H1 (cell line): ENCODE results near the gene CCDC15. TPM values are rescaled to one million over a fixed set of nuclear protein-coding genes. Genes with fewer than 3 reads are reported as not detected.

Source experiments
- CTCF ChIA-PET: fragments of 300-600 bp; sonication (Branson Sonifier 250); formaldehyde crosslinking; loops from one replicate; lab custom pipeline; 2021; ENCODE audit not compliant: partially characterized antibody; lab: Charles Lee
- POLR2A ChIA-PET: fragments of 300-600 bp; sonication (Branson Sonifier 250); formaldehyde crosslinking; loops from one replicate; lab custom pipeline; 2021; ENCODE audit warnings: inconsistent platforms; ENCODE audit not compliant: partially characterized antibody; lab: Charles Lee
- DNase-seq, 2 experiments: peaks; one replicate each; pipeline versions ENCODE4 v3.0.0 to v3.0.0-alpha.2; 2010 to 2022; ENCODE audit warnings: low spot score in 2 of 2, low read depth in 1 of 2, mixed read lengths in 1 of 2
- FAIRE-seq: peaks from 2 replicates; lab custom pipeline; 2011; peaks lifted over from hg19 to GRCh38; lab: Jason Lieb, UNC
- H2AFZ ChIP-seq: 2 replicates; pipeline ENCODE4 v1.8.1; 2012; ENCODE audit warnings: low read length, inconsistent platforms
- H2AK5ac ChIP-seq: 2 replicates; pipeline ENCODE4 v1.6.1; 2013; ENCODE audit warnings: low read depth, low read length
- H2BK120ac ChIP-seq: replicated peaks from 2 replicates; pipeline ENCODE3; 2013; ENCODE audit warnings: low read depth, low read length, inconsistent platforms
- H2BK12ac ChIP-seq: 2 replicates; pipeline ENCODE4 v1.6.1; 2013; ENCODE audit warnings: low read depth, low read length
- H2BK15ac ChIP-seq: 2 replicates; pipeline ENCODE4 v1.6.1; 2013; ENCODE audit warnings: low read length
- H2BK20ac ChIP-seq: 2 replicates; pipeline ENCODE4 v1.6.1; 2013; ENCODE audit warnings: low read length
- H2BK5ac ChIP-seq: 2 replicates; pipeline ENCODE4 v1.6.1; 2013; ENCODE audit warnings: low read depth, low read length
- H3K14ac ChIP-seq: 2 replicates; pipeline ENCODE4 v1.6.1; 2013; ENCODE audit warnings: inconsistent platforms; ENCODE audit not compliant: insufficient read length
- H3K18ac ChIP-seq: 2 replicates; pipeline ENCODE4 v1.6.1; 2013; ENCODE audit warnings: low read length; ENCODE audit errors: extremely low read depth
- H3K23ac ChIP-seq: 2 replicates; pipeline ENCODE4 v1.6.1; 2013; ENCODE audit warnings: inconsistent platforms; ENCODE audit not compliant: insufficient read length
- H3K23me2 ChIP-seq: 2 replicates; pipeline ENCODE4 v1.6.1; 2013; ENCODE audit warnings: low read depth, low read length
- H3K27ac ChIP-seq: 2 replicates; pipeline ENCODE4 v1.6.1; 2011; ENCODE audit warnings: low read depth, low read length, inconsistent platforms
- H3K27me3 ChIP-seq, 4 experiments: replicated peaks in 1 of 4; 1 replicate in 1 of 4; 2 replicates in 3 of 4; pipeline versions ENCODE4 v1.6.1 to v1.8.1; 2011 to 2013; ENCODE audit warnings: low read length in 3 of 4, mild to moderate bottlenecking in 3 of 4, inconsistent platforms in 2 of 4, mixed read lengths in 2 of 4, moderate library complexity in 1 of 4; ENCODE audit not compliant: control insufficient read depth in 3 of 4, insufficient read depth in 3 of 4; ENCODE audit errors: extremely low read depth in 1 of 4
- H3K36me3 ChIP-seq, 4 experiments: 2 replicates each; pipeline versions ENCODE4 v1.6.1 to v1.8.1; 2011 to 2013; ENCODE audit warnings: mild to moderate bottlenecking in 4 of 4, low read length in 3 of 4, moderate library complexity in 2 of 4, control low read depth in 1 of 4, inconsistent platforms in 1 of 4; ENCODE audit not compliant: insufficient read depth in 4 of 4, control insufficient read depth in 2 of 4
- H3K4ac ChIP-seq: replicated peaks from 2 replicates; pipeline ENCODE3; 2013; ENCODE audit warnings: low read length, low read depth, mixed read lengths, inconsistent platforms; ENCODE audit not compliant: insufficient read length
- H3K4me1 ChIP-seq, 4 experiments: replicated peaks in 1 of 4; 1 replicate in 1 of 4; 2 replicates in 3 of 4; pipeline versions ENCODE4 v1.6.1 to v1.8.1; 2011 to 2013; ENCODE audit warnings: low read length in 3 of 4, inconsistent platforms in 2 of 4, mixed read lengths in 1 of 4; ENCODE audit not compliant: insufficient read depth in 4 of 4, control insufficient read depth in 3 of 4
- H3K4me2 ChIP-seq, 2 experiments: 2 replicates each; pipeline versions ENCODE4 v1.6.1 to v1.8.1; 2011 to 2013; ENCODE audit warnings: low read depth in 2 of 2, low read length in 2 of 2, control low read depth in 1 of 2, inconsistent platforms in 1 of 2, mild to moderate bottlenecking in 1 of 2; ENCODE audit not compliant: insufficient read depth in 1 of 2
- H3K4me3 ChIP-seq, 4 experiments: fragments of 200-600, 300-600 bp in 1 of 4; sonication (generic), shearing (Covaris generic), sonication (Bioruptor Twin) in 1 of 4; 2 replicates each; pipeline versions ENCODE4 v1.5.1 to v1.8.1; 2011 to 2016; ENCODE audit warnings: low read length in 4 of 4, low read depth in 3 of 4, control low read depth in 2 of 4, inconsistent platforms in 2 of 4, mild to moderate bottlenecking in 2 of 4, mixed read lengths in 1 of 4, moderate library complexity in 1 of 4; ENCODE audit not compliant: insufficient read depth in 2 of 4; ENCODE audit errors: extremely low read depth in 1 of 4
- H3K56ac ChIP-seq: replicated peaks from 2 replicates; pipeline ENCODE3; 2013; ENCODE audit warnings: low read depth, mild to moderate bottlenecking, mixed read lengths, low read length, inconsistent platforms; ENCODE audit not compliant: insufficient read length
- H3K79me1 ChIP-seq: 2 replicates; pipeline ENCODE4 v1.6.1; 2013; ENCODE audit warnings: low read depth, low read length, control low read depth
- H3K79me2 ChIP-seq, 2 experiments: 2 replicates each; pipeline versions ENCODE4 v1.6.1 to v1.8.1; 2012 to 2013; ENCODE audit warnings: low read length in 2 of 2, mild to moderate bottlenecking in 2 of 2, inconsistent platforms in 1 of 2; ENCODE audit not compliant: insufficient read depth in 2 of 2, control insufficient read depth in 1 of 2
- H3K9ac ChIP-seq, 4 experiments: replicated peaks in 1 of 4; 1 replicate in 1 of 4; 2 replicates in 3 of 4; pipeline versions ENCODE4 v1.6.1 to v1.8.1; 2011 to 2013; ENCODE audit warnings: low read depth in 3 of 4, low read length in 3 of 4, control low read depth in 2 of 4, mild to moderate bottlenecking in 2 of 4, moderate library complexity in 2 of 4, inconsistent platforms in 1 of 4; ENCODE audit errors: extremely low read depth in 1 of 4
- H3K9me3 ChIP-seq, 2 experiments: 2 replicates each; pipeline versions ENCODE4 v1.6.1 to v1.8.1; 2012 to 2013; ENCODE audit warnings: mild to moderate bottlenecking in 2 of 2, moderate library complexity in 2 of 2, control low read depth in 1 of 2, inconsistent platforms in 1 of 2, low read depth in 1 of 2, low read length in 1 of 2, mixed read lengths in 1 of 2; ENCODE audit not compliant: insufficient read depth in 2 of 2
- H4K20me1 ChIP-seq, 2 experiments: replicated peaks in 1 of 2; 2 replicates each; pipeline versions ENCODE3 to v1.8.1; 2011 to 2013; ENCODE audit warnings: inconsistent platforms in 2 of 2, low read length in 2 of 2, mild to moderate bottlenecking in 1 of 2; ENCODE audit not compliant: insufficient read depth in 2 of 2, control insufficient read depth in 1 of 2
- H4K5ac ChIP-seq: 2 replicates; pipeline ENCODE4 v1.6.1; 2013; ENCODE audit warnings: low read length, low read depth, mixed read lengths, inconsistent platforms; ENCODE audit not compliant: insufficient read length
- H4K8ac ChIP-seq: 2 replicates; pipeline ENCODE4 v1.8.0; 2013; ENCODE audit warnings: mild to moderate bottlenecking, moderate library complexity, low read length, inconsistent platforms; ENCODE audit not compliant: insufficient read depth; ENCODE audit errors: extremely low read depth
- H4K91ac ChIP-seq: replicated peaks from 2 replicates; pipeline ENCODE3; 2013; ENCODE audit warnings: low read length, mixed read lengths, inconsistent platforms; ENCODE audit not compliant: insufficient read length
- CREB1 ChIP-seq: IDR thresholded peaks from 2 replicates; pipeline ENCODE4 v1.6.1; 2012; ENCODE audit warnings: inconsistent platforms
- polyA plus RNA-seq, 7 experiments: library from polyadenylated mRNA; depleted of rRNA in 3 of 7; stranded (reverse) in 5 of 7; unstranded in 2 of 7; fragments of >200 nt in 5 of 7; fragments of 200-250 nt in 2 of 7; gene quantifications; 1 replicate in 5 of 7; 2 replicates in 1 of 7; 4 replicates in 1 of 7; pipeline versions ENCODE4 v1.2.1 to v1.2.3, GENCODE V29; 2011 to 2013; ENCODE audit warnings: missing spikeins in 2 of 7, mixed read lengths in 2 of 7
- total RNA-seq: library from RNA; stranded (reverse); fragmentation: NEBNext Ultra II Directional; extraction: Animal tissue kit (Norgen Biotek cat#: 25700); gene quantifications from 2 replicates; pipeline ENCODE4 v1.2.1, GENCODE V29; 2021

The CCDC15 gene
- total and polyA plus RNA-seq, 2 of the 8 experiments (the other 6 are each of a cell fraction or from before 2014, with no cell fraction given), result 1.5 to 3.1 TPM

DNA sequence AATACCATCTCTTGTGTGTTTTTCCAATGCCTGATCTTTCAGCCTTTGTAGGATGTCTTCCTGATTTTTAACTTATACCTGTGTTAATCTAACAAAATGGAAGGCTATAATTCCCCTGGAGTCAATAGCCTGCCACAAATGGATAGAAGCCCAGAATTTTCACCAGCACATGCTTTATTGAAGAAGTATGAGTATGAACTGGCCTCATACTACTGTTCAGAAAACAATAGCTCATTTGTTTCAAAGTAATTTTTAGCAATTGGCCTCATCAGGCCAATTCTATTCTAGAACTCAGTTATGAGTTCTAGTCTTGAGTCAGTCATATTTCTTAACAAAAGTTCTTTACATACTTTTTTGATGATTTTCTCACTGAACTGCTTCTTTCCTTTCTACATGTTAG is 68.5 kb downstream of the CCDC15 start:
- Histone ChIP-seq H2BK20ac (no peak overlapping the region), H2BK12ac (no peak overlapping the region), H3K4me1 (no peaks in the 10 kb centered on the region), H3K23ac (no peak overlapping the region), H4K8ac (no peak overlapping the region), H3K36me3 (no peaks in the 10 kb centered on the region), H3K27ac (no peak overlapping the region), H4K91ac (no peak overlapping the region), H3K9me3 (no peaks in the 10 kb centered on the region; a peak in 1 of 4 replicates), H3K79me1 (no peaks in the 10 kb centered on the region), H2BK15ac (no peak overlapping the region), H4K20me1 (no peaks in the 10 kb centered on the region), H2BK120ac (no peak overlapping the region)
- DNase-seq, result no peak
- no peak for TF ChIP-seq CREB1
- TF ChIP-seq, all 59 proteins: peak for 0
- FAIRE-seq, result no peak
- no peak overlapping the region for H2AFZ ChIP-seq
- no peak overlapping the region for H3K9ac ChIP-seq
- no peak overlapping the region for H3K4me2 ChIP-seq
- H4K5ac ChIP-seq, result no peak overlapping the region
- no peak overlapping the region for H3K56ac ChIP-seq
- POLR2A ChIA-PET, result no interaction called here
- no peaks in the 10 kb centered on the region for H3K27me3 ChIP-seq
- no peak overlapping the region for H2AK5ac ChIP-seq
- H3K14ac ChIP-seq, result no peak overlapping the region
- H3K18ac ChIP-seq, result no peak overlapping the region
- H3K4me3 ChIP-seq, result no peak overlapping the region
- no peaks in the 10 kb centered on the region for H3K23me2 ChIP-seq
- H2BK5ac ChIP-seq, result no peak overlapping the region
- no peaks in the 10 kb centered on the region for H3K79me2 ChIP-seq
- H3K4ac ChIP-seq, result no peak overlapping the region
- CTCF ChIA-PET, result interaction anchor here (1.2 kb wide), 1 partner anchor 42 kb away, joined by 3 read pairs; no protein-coding TSS in a partner anchor
